GM20000 (cell line): ENCODE results near the gene NIT2.
"Not testable (repeated sequence)": the region's sequence is repeated elsewhere in the genome, so short reads cannot be mapped to it uniquely, and the experiment has no call there.

Experiments used
- DNase-seq: peaks from one replicate; pipeline ENCODE4 v3.0.0; 2012; ENCODE audit warnings: low spot score
- CTCF ChIP-seq: IDR thresholded peaks from 2 replicates; pipeline ENCODE4 v1.5.1; 2012; ENCODE audit warnings: mild to moderate bottlenecking, control low read depth; ENCODE audit errors: extremely low read depth, missing control alignments

Gene NIT2

GRCh38 chr3:100310355-100310965 lies 24.1 kb upstream of the NIT2 start:
- no peak for TF ChIP-seq CTCF
- no peak for DNase-seq

GRCh38 chr3:100311011-100311410 lies 23.5 kb upstream of the NIT2 start:
- TF ChIP-seq CTCF = no peak
- no peak for DNase-seq

- DNase-seq = peak; percentile 41
These were observed 17.9 kb upstream of the NIT2 start for GRCh38 chr3:100316641-100317069.

GRCh38 chr3:100317912-100318311 lies 16.6 kb upstream of the NIT2 start:
- DNase-seq = peak; percentile 48
- no peak for TF ChIP-seq CTCF

More at GRCh38 chr3:100316641-100317069, 17.9 kb upstream of the NIT2 start:
- peak; percentile 28 for TF ChIP-seq CTCF

GRCh38 chr3:100319951-100320350 lies 14.6 kb upstream of the NIT2 start:
- TF ChIP-seq CTCF = no peak
- DNase-seq = no peak

GRCh38 chr3:100324044-100324443 lies 10.5 kb upstream of the NIT2 start:
- TF ChIP-seq CTCF = no peak
- no peak for DNase-seq

GRCh38 chr3:100325827-100326226 lies 8.7 kb upstream of the NIT2 start:
- DNase-seq = no peak

GRCh38 chr3:100327377-100327776 lies 7.2 kb upstream of the NIT2 start:
- not testable (repeated sequence) for DNase-seq

More at GRCh38 chr3:100325827-100326226, 8.7 kb upstream of the NIT2 start:
- no peak for TF ChIP-seq CTCF
